Esophagus muscularis mucosa (tissue), 4 donors: ENCODE results near the gene PTEN.

Source experiments
- CTCF ChIP-seq, 3 experiments: fragments of 200-600 bp in 2 of 3; fragments of 450-650 bp in 1 of 3; sonication (generic) in 2 of 3; IDR thresholded peaks; one replicate each; pipeline ENCODE4 v1.5.1; 2017 to 2019; ENCODE audit warnings: antibody characterized with exemption in 3 of 3, mild to moderate bottlenecking in 2 of 3, moderate library complexity in 1 of 3
- EP300 ChIP-seq: sonication (generic); formaldehyde crosslinking; IDR thresholded peaks from one replicate; pipeline ENCODE4 v1.6.1; 2017; ENCODE audit warnings: antibody characterized with exemption
- POLR2A ChIP-seq: fragments of 450-650 bp; IDR thresholded peaks from one replicate; pipeline ENCODE4 v1.6.1; 2017; ENCODE audit warnings: antibody characterized with exemption, moderate library complexity, mild to moderate bottlenecking, low read depth
- POLR2AphosphoS5 ChIP-seq, 2 donors: sonication (generic); formaldehyde crosslinking; IDR thresholded peaks; one replicate each; pipeline ENCODE4 v1.6.1; 2017; ENCODE audit warnings: antibody characterized with exemption in 2 of 2

GRCh38 chr10:87983716-87984115, 120.3 kb downstream of the PTEN start:
- TF ChIP-seq POLR2A (no peak), CTCF (IDR thresholded peaks at IDR 0.05) (no peak), EP300 (no peak), POLR2AphosphoS5 (IDR thresholded peaks at IDR 0.05) (no peak)
